Measurements from ENCODE around the gene PRDM16. TPM values are rescaled to one million over a fixed set of nuclear protein-coding genes. Genes with fewer than 3 reads are reported as not detected.

Gene PRDM16
- polyA plus RNA-seq, 1 donor from 2014 or later = 0.21 TPM

DNA sequence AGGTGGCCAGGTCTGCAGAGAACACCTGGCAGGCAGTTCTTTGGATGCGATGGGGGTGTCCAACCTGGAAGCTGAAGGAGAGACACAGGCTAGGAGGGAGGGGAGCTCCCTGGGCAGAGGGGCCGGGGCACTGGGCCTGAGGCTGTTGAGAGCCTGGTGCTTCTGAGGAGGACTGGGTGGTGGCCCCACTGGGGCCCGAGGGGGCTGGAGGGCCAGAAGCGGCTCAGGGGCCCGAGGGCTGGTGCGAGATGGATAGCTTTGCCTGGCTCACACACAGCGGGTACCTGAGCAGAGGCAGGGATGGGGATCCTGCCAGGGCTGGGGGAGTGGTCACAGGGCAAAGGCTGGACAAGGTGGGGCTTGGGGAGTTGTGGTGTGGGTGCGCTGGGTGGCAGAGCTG, 37.2 kb downstream of the PRDM16 start (continued):
- no peak for TF ChIP-seq RAD21 (conservative IDR thresholded peaks at IDR 0.05)
- TF ChIP-seq MXI1 (conservative IDR thresholded peaks at IDR 0.05; ENCODE audit: poor library complexity, severe bottlenecking) = no peak
- TF ChIP-seq SMC3 (conservative IDR thresholded peaks at IDR 0.05; ENCODE audit: poor library complexity) = no peak
- TF ChIP-seq TAF1 (IDR thresholded peaks at IDR 0.05; ENCODE audit: low read depth) = no peak

- Histone ChIP-seq H3K9me3 (ENCODE audit: low read length) (peaks cover 5% of the 10 kb centered on the region), H3F3A (ENCODE audit: insufficient read depth, low read length, poor library complexity, severe bottlenecking) (no peaks in the 10 kb centered on the region), H3K9me2 (ENCODE audit: insufficient read depth, low read length) (no peaks in the 10 kb centered on the region), H3K4me2 (ENCODE audit: low read length) (no peak overlapping the region), H2AFZ (ENCODE audit: low read depth, low read length) (no peak overlapping the region), H3K79me2 (replicated peaks; ENCODE audit: insufficient read depth, low read length) (peaks cover 49% of the 10 kb centered on the region), H3K27me3 (ENCODE audit: insufficient read depth, low read depth, low read length) (no peaks in the 10 kb centered on the region), H3K4me3 (ENCODE audit: low read length) (no peak overlapping the region), H3K27ac (ENCODE audit: low read length) (no peak overlapping the region), H3K9ac (ENCODE audit: low read length) (no peak overlapping the region), H3K36me3 (ENCODE audit: insufficient read depth, low read length) (no peaks in the 10 kb centered on the region), H4K20me1 (ENCODE audit: insufficient read depth) (no peaks in the 10 kb centered on the region)
- TF ChIP-seq EZH2 (IDR thresholded peaks at IDR 0.05; ENCODE audit: borderline replicate concordance, insufficient read depth, low read length, poor library complexity, severe bottlenecking) (no peak), POLR2AphosphoS5 (IDR thresholded peaks at IDR 0.05) (no peak), TAF1 (IDR thresholded peaks at IDR 0.05; ENCODE audit: low read depth) (no peak), SMC3 (conservative IDR thresholded peaks at IDR 0.05; ENCODE audit: poor library complexity) (no peak), RAD21 (conservative IDR thresholded peaks at IDR 0.05) (no peak), MXI1 (conservative IDR thresholded peaks at IDR 0.05; ENCODE audit: poor library complexity, severe bottlenecking) (no peak), EP300 (conservative IDR thresholded peaks at IDR 0.05; ENCODE audit: poor library complexity, severe bottlenecking) (no peak)
- TF ChIP-seq, protein P1, sequence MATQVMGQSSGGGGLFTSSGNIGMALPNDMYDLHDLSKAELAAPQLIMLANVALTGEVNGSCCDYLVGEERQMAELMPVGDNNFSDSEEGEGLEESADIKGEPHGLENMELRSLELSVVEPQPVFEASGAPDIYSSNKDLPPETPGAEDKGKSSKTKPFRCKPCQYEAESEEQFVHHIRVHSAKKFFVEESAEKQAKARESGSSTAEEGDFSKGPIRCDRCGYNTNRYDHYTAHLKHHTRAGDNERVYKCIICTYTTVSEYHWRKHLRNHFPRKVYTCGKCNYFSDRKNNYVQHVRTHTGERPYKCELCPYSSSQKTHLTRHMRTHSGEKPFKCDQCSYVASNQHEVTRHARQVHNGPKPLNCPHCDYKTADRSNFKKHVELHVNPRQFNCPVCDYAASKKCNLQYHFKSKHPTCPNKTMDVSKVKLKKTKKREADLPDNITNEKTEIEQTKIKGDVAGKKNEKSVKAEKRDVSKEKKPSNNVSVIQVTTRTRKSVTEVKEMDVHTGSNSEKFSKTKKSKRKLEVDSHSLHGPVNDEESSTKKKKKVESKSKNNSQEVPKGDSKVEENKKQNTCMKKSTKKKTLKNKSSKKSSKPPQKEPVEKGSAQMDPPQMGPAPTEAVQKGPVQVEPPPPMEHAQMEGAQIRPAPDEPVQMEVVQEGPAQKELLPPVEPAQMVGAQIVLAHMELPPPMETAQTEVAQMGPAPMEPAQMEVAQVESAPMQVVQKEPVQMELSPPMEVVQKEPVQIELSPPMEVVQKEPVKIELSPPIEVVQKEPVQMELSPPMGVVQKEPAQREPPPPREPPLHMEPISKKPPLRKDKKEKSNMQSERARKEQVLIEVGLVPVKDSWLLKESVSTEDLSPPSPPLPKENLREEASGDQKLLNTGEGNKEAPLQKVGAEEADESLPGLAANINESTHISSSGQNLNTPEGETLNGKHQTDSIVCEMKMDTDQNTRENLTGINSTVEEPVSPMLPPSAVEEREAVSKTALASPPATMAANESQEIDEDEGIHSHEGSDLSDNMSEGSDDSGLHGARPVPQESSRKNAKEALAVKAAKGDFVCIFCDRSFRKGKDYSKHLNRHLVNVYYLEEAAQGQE (IDR thresholded peaks at IDR 0.05; ENCODE audit: borderline replicate concordance) = no peak
- TF ChIP-seq, protein P2, sequence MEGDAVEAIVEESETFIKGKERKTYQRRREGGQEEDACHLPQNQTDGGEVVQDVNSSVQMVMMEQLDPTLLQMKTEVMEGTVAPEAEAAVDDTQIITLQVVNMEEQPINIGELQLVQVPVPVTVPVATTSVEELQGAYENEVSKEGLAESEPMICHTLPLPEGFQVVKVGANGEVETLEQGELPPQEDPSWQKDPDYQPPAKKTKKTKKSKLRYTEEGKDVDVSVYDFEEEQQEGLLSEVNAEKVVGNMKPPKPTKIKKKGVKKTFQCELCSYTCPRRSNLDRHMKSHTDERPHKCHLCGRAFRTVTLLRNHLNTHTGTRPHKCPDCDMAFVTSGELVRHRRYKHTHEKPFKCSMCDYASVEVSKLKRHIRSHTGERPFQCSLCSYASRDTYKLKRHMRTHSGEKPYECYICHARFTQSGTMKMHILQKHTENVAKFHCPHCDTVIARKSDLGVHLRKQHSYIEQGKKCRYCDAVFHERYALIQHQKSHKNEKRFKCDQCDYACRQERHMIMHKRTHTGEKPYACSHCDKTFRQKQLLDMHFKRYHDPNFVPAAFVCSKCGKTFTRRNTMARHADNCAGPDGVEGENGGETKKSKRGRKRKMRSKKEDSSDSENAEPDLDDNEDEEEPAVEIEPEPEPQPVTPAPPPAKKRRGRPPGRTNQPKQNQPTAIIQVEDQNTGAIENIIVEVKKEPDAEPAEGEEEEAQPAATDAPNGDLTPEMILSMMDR (IDR thresholded peaks at IDR 0.05; ENCODE audit: poor library complexity, severe bottlenecking) = no peak
These were observed 38.2 kb downstream of the PRDM16 start for GRCh38 chr1:3107201-3107600.

DNA sequence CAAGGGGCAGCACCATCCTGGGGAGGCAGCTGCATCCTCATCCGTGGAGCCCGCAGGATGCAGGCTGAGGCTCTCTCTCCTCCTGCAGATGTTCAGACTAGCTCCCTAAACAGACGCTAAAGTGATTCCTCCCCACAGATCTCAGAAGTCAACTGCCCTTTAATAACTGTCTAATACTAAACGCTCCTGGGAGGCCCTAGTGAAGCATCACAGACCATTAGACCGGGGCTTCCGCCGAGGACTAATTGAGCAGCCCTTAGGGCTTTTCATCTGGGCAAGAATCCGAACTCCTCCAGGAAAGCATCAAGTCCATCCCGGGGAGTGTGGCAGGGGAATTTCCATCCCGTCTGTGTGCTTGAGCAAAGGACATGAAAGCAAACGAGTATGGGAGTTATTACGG, 40.4 kb downstream of the PRDM16 start:
- peak overlapping the region; percentile 29 for H3K9ac ChIP-seq (ENCODE audit: low read length)
- TF ChIP-seq SMC3 (conservative IDR thresholded peaks at IDR 0.05; ENCODE audit: poor library complexity) (no peak), TAF1 (IDR thresholded peaks at IDR 0.05; ENCODE audit: low read depth) (no peak)
- H3K4me2 ChIP-seq (ENCODE audit: low read length) = no peak overlapping the region
- peaks cover 5% of the 10 kb centered on the region for H3K9me3 ChIP-seq (ENCODE audit: low read length)
- H3K4me3 ChIP-seq (ENCODE audit: low read length) = no peak overlapping the region
- H2AFZ ChIP-seq (ENCODE audit: low read depth, low read length) = no peak overlapping the region
- no peaks in the 10 kb centered on the region for H4K20me1 ChIP-seq (ENCODE audit: insufficient read depth)
- no peaks in the 10 kb centered on the region for H3F3A ChIP-seq (ENCODE audit: insufficient read depth, low read length, poor library complexity, severe bottlenecking)
- no peaks in the 10 kb centered on the region for H3K9me2 ChIP-seq (ENCODE audit: insufficient read depth, low read length)
- H3K27ac ChIP-seq (ENCODE audit: low read length) = peak overlapping the region; percentile 14
- no peaks in the 10 kb centered on the region for H3K27me3 ChIP-seq (ENCODE audit: insufficient read depth, low read depth, low read length)
- peaks cover 34% of the 10 kb centered on the region for H3K79me2 ChIP-seq (replicated peaks; ENCODE audit: insufficient read depth, low read length)
- H3K36me3 ChIP-seq (ENCODE audit: insufficient read depth, low read length) = no peaks in the 10 kb centered on the region

All from neural cell (in vitro differentiated cells).